ENCODE measurements around the gene TRIM26. TPM values are rescaled to one million over a fixed set of nuclear protein-coding genes. Genes with fewer than 3 reads are reported as not detected.

Gene TRIM26
- total RNA-seq, 4 donors from 2014 or later, result 19.5 to 92.0 (median 53.2) TPM

DNA sequence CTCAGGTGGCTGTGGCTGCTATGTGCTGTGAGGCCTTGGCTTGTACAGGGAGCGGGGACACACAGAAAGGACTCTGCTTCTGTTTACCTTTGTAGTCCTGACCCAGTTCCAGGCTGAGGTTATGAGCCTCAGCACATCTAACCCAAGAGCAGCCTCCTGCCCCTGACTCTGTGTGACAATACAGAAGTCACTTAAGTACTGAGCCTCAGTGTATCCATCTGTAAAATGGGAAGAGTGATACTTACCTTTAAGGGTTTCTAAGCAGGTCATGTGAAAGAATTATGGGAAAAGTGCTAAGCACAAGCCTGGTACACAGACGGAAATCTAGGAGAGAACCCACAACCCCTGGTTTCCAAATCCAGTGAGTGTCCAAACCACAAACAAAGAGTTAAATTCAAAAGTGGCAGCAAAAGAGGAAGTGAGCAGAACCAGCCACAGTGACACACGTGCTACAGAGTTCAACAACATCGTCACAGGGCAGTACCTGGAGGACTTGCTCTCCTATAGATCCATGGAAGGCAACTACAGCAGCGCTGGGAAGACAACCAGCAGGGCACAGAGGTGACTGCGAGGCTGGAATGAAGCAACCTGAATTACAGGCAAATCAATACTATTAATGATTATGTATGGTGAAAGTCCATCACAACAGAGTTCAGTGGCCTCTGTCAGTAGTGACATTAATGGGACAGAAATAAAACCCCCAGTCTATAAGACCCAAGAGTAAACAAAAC is 12.5 kb downstream of the TRIM26 start:
- in situ Hi-C loops (cut with MboI; ENCODE audit: low pct_ligation_motif_present in 1 of 4, low pct_unique_long_range_greater_than_20kb in 1 of 4, low sequenced_read_pairs in 3 of 4), result no loop called here
- H3K4me3 ChIP-seq, result no peak overlapping the region
- WGBS, 2 donors (ENCODE audit: low coverage in 1 of 2), result 20 to 57% methylated on average over 3 to 6 of the region's 6 CpGs
- peaks cover 0 to 31% (median 16%) of the 10 kb centered on the region in 4 donors for H3K4me1 ChIP-seq
- no peaks in the 10 kb centered on the region for H3K9me3 ChIP-seq
- no peak for DNase-seq
- TF ChIP-seq, protein P1, sequence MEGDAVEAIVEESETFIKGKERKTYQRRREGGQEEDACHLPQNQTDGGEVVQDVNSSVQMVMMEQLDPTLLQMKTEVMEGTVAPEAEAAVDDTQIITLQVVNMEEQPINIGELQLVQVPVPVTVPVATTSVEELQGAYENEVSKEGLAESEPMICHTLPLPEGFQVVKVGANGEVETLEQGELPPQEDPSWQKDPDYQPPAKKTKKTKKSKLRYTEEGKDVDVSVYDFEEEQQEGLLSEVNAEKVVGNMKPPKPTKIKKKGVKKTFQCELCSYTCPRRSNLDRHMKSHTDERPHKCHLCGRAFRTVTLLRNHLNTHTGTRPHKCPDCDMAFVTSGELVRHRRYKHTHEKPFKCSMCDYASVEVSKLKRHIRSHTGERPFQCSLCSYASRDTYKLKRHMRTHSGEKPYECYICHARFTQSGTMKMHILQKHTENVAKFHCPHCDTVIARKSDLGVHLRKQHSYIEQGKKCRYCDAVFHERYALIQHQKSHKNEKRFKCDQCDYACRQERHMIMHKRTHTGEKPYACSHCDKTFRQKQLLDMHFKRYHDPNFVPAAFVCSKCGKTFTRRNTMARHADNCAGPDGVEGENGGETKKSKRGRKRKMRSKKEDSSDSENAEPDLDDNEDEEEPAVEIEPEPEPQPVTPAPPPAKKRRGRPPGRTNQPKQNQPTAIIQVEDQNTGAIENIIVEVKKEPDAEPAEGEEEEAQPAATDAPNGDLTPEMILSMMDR (IDR thresholded peaks at IDR 0.05), result no peak
- TF ChIP-seq POLR2AphosphoS5 (IDR thresholded peaks at IDR 0.05) (no peak), EP300 (IDR thresholded peaks at IDR 0.05; ENCODE audit: low read depth) (no peak), POLR2A (IDR thresholded peaks at IDR 0.05) (no peak)
- intact Hi-C loops (cut with DNase I; ENCODE audit: low total_unique reads), result no loop called here
- no peaks in the 10 kb centered on the region for H3K27me3 ChIP-seq
- H3K36me3 ChIP-seq, result peaks cover 0 to 35% (median 14%) of the 10 kb centered on the region in 4 donors
- no peak overlapping the region for H3K27ac ChIP-seq

GRCh38 chr6:30198166-30199084 is 14.8 kb downstream of the TRIM26 start:
- intact Hi-C loops (cut with DNase I; ENCODE audit: low total_unique reads), result no loop called here
- 93% methylated on average over 8 to 31 of the region's 34 CpGs for WGBS, 2 donors (ENCODE audit: low coverage in 1 of 2)
- H3K4me1 ChIP-seq, result peaks cover 0 to 21% (median 16%) of the 10 kb centered on the region in 4 donors
- H3K27ac ChIP-seq, result no peak overlapping the region
- no peaks in the 10 kb centered on the region for H3K27me3 ChIP-seq
- peaks cover 0 to 52% (median 15%) of the 10 kb centered on the region in 4 donors for H3K36me3 ChIP-seq
- no peak for DNase-seq
- TF ChIP-seq, protein P1 (IDR thresholded peaks at IDR 0.05), result no peak
- TF ChIP-seq POLR2AphosphoS5 (IDR thresholded peaks at IDR 0.05) (no peak), POLR2A (IDR thresholded peaks at IDR 0.05) (no peak), EP300 (IDR thresholded peaks at IDR 0.05; ENCODE audit: low read depth) (no peak)
- H3K9me3 ChIP-seq, result no peaks in the 10 kb centered on the region
- no peak overlapping the region for H3K4me3 ChIP-seq
- in situ Hi-C loops (cut with MboI; ENCODE audit: low pct_ligation_motif_present in 1 of 4, low pct_unique_long_range_greater_than_20kb in 1 of 4, low sequenced_read_pairs in 3 of 4), result loop anchor here in 1 of 4 donors (25.0 kb wide), 1 partner anchor 336 kb away; no protein-coding TSS in a partner anchor

DNA sequence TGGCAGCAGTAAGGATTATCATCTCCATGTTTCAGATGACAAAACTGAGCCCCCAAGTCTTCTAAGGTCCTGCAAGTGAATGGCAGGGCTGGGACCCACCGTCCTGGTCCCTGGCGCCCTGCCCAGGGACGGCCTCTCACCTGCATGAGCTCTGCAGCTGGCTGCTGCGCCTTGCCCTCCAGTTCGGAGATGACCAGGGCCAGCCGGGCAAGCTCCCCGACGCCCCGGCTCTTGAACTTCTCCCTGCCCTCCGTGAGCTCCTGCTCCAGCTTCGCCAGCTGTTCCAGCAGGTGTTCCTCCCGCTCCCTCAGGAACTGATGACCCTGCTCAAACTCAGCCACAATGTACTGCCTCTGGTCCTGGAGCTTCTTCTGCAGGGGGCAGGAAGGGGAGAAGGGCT is 16.8 kb downstream of the TRIM26 start:
- H3K36me3 ChIP-seq, result peaks cover 0 to 60% (median 15%) of the 10 kb centered on the region in 4 donors
- no peaks in the 10 kb centered on the region for H3K9me3 ChIP-seq
- DNase-seq, result no peak
- intact Hi-C loops (cut with DNase I; ENCODE audit: low total_unique reads), result no loop called here
- H3K4me3 ChIP-seq, result no peak overlapping the region
- H3K27me3 ChIP-seq, result no peaks in the 10 kb centered on the region
- 97 to 100% methylated on average over 2 to 12 of the region's 12 CpGs for WGBS, 2 donors (ENCODE audit: low coverage in 1 of 2)
- peaks cover 0 to 10% (median 6%) of the 10 kb centered on the region in 4 donors for H3K4me1 ChIP-seq
- TF ChIP-seq POLR2A (IDR thresholded peaks at IDR 0.05) (no peak), EP300 (IDR thresholded peaks at IDR 0.05; ENCODE audit: low read depth) (no peak), POLR2AphosphoS5 (IDR thresholded peaks at IDR 0.05) (no peak)
- TF ChIP-seq, protein P1 (IDR thresholded peaks at IDR 0.05), result no peak
- in situ Hi-C loops (cut with MboI; ENCODE audit: low pct_ligation_motif_present in 1 of 4, low pct_unique_long_range_greater_than_20kb in 1 of 4, low sequenced_read_pairs in 3 of 4), result loop anchor here in 1 of 4 donors (25.0 kb wide), 1 partner anchor 334 kb away; no protein-coding TSS in a partner anchor
- no peak overlapping the region for H3K27ac ChIP-seq

- Histone ChIP-seq H3K9me3 (no peaks in the 10 kb centered on the region), H3K27me3 (no peaks in the 10 kb centered on the region), H3K4me1 (peaks cover 0 to 6% (median 2%) of the 10 kb centered on the region in 4 donors), H3K36me3 (peaks cover 0 to 62% (median 15%) of the 10 kb centered on the region in 4 donors), H3K27ac (no peak overlapping the region), H3K4me3 (no peak overlapping the region)
- TF ChIP-seq POLR2AphosphoS5 (IDR thresholded peaks at IDR 0.05), result no peak
- DNase-seq, result no peak
- intact Hi-C loops (cut with DNase I; ENCODE audit: low total_unique reads), result no loop called here
- WGBS, 2 donors (ENCODE audit: low coverage in 1 of 2), result 89 to 100% methylated on average over 1 of the region's 1 CpG
- in situ Hi-C loops (cut with MboI; ENCODE audit: low pct_ligation_motif_present in 1 of 4, low pct_unique_long_range_greater_than_20kb in 1 of 4, low sequenced_read_pairs in 3 of 4), result loop anchor here in 1 of 4 donors (25.0 kb wide), 1 partner anchor 334 kb away; no protein-coding TSS in a partner anchor
Observed at GRCh38 chr6:30195951-30196350, 17.3 kb downstream of the TRIM26 start.

Measured in transverse colon (tissue), 4 donors.